ENCODE results near the gene HCK. TPM values are rescaled to one million over a fixed set of nuclear protein-coding genes. Genes with fewer than 3 reads are reported as not detected.

Gene HCK
- total RNA-seq (2022; extraction: Qiagen RNA extraction) = 0.06 to 0.16 TPM (median 0.12 TPM) in 5 replicates

DNA sequence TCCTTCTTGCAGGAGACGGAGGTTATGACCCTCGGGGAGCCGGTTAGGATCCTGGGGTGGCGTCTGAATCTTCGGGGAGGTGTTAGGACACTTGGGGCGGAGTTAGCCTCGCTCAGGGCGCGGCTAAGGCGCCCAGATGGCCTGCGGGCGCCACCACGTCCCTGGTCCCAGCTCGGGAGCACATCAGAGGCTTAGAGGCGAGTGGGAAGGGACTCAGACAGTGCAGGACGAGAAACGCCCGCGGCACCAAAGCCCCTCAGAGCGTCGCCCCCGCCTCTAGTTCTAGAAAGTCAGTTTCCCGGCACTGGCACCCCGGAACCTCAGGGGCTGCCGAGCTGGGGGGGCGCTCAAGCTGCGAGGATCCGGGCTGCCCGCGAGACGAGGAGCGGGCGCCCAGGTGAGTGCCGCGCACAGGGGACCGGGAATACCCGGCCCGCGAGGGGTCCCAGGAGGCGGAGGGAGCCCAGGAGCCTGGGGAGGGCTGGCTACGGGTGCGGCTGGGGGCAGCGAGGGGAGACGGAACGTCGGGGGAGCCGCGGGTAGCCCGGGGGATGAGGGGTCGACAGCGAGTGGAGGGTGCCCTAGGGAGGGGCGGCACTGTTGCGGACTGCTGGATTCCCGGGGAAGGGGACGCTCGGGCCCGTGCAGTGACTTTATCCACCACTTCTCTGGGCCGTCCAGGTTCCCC is at the start of gene HCK:
Gene HCK, plus strand, starts transcription at position 153 of the 688 bp plus-strand sequence.

DNA sequence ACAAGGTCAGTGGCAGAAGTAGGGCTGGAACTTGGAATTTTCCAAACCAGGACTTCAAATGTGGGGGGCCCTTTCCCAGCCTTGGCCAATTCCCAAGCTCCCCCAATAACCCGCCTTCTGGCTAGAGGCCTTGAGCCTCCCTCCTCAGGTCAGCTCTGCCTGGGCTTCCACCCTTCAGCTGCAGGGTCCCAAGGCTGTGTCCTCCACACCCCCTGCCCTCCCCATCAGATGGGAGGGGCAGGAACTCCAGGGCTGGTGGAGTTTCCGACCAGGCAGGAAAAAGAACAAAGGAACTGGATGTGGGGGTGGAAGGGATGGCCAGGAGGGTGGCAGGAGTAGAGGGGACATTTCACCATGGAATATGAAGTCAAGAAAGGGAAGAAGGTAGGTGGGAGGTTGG is 41.9 kb upstream of the HCK start, which contains the start of gene CCM2L:
Gene CCM2L, plus strand, starts transcription at position 338 of the 400 bp plus-strand sequence. Its CDS starts 17 bp downstream, at position 355.

DNA sequence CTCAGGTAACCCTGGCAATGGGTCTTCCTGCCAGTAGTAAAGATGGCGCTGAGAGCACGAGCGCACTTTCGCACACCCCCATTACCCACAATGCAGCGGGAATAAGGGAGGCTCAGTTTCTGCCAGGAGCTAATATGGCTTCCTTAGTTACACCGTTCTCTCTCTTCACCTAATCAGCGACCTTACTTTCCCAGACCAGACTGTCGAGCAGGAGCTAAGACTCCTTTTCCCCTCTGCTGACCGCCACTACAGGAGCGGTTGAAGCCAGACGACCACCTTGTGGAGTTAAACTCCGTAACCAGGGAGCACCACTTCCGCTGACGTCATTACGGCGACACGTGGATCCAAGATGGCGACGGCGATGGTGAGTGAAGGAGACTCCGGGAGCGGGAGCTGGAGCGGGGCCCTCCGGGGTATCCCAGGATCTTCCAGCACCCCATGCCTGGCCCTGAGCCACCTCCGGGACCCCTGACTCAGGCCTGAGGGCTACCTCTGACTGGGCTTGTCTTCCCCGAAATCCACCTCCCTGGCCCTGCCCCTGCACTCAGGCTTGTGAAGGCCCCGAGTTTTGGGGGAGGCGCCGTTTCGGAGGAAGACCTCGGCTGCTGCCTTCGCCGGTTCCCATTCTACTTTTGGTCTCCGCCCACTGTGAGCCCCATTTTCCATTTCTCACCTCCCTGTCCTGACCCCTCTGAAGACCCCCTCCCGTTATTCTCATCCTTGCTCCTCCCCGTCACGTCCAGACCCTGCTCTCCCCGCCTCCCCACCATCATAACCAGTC is 57.5 kb downstream of the HCK start, which contains the start of gene TM9SF4:
Gene TM9SF4, plus strand, starts transcription at position 323 of the 781 bp plus-strand sequence. Its CDS starts 27 bp downstream, at position 350.

Other genes starting within 250 kb of the HCK start
- 0.27 to 0.78 TPM (median 0.46 TPM) in 5 replicates for gene MYLK2, start 232.9 kb upstream of the HCK start, total RNA-seq (2022; extraction: Qiagen RNA extraction)
- gene FOXS1, start 206.6 kb upstream of the HCK start, total RNA-seq (2022; extraction: Qiagen RNA extraction) = 0.13 to 0.44 TPM (median 0.34 TPM) in 5 replicates
- 0.49 to 0.98 TPM (median 0.66 TPM) in 5 replicates for gene DUSP15, start 181.7 kb upstream of the HCK start, total RNA-seq (2022; extraction: Qiagen RNA extraction)
- 0.05 to 0.07 TPM in 2 of 5 replicates, not detected in the others for gene TTLL9, start 181.6 kb upstream of the HCK start, total RNA-seq (2022; extraction: Qiagen RNA extraction)
- gene PDRG1, start 100.2 kb upstream of the HCK start, total RNA-seq (2022; extraction: Qiagen RNA extraction) = 23.8 to 27.1 TPM (median 25.6 TPM) in 5 replicates
- 0.01 TPM in 2 of 5 replicates, not detected in the others for gene XKR7, start 84.1 kb upstream of the HCK start, total RNA-seq (2022; extraction: Qiagen RNA extraction)
- gene CCM2L, start 41.8 kb upstream of the HCK start, total RNA-seq (2022; extraction: Qiagen RNA extraction) = 0.22 to 0.42 TPM (median 0.35 TPM) in 5 replicates
- 30.5 to 41.7 TPM (median 40.4 TPM) in 5 replicates for gene TM9SF4, start 57.5 kb downstream of the HCK start, total RNA-seq (2022; extraction: Qiagen RNA extraction)
- 17.2 to 22.5 TPM (median 19.9 TPM) in 5 replicates for gene PLAGL2, start 155.5 kb downstream of the HCK start, total RNA-seq (2022; extraction: Qiagen RNA extraction)
- 36.8 to 49.2 TPM (median 47.0 TPM) in 5 replicates for gene POFUT1, start 155.6 kb downstream of the HCK start, total RNA-seq (2022; extraction: Qiagen RNA extraction)
- gene KIF3B, start 225.4 kb downstream of the HCK start, total RNA-seq (2022; extraction: Qiagen RNA extraction) = 22.7 to 28.8 TPM (median 27.2 TPM) in 5 replicates